ENCODE data around the gene ZBTB1. TPM values are rescaled to one million over a fixed set of nuclear protein-coding genes. Genes with fewer than 3 reads are reported as not detected.

ZBTB1 gene
- total RNA-seq, 1 experiment from 2014 or later: 29.4 TPM

DNA sequence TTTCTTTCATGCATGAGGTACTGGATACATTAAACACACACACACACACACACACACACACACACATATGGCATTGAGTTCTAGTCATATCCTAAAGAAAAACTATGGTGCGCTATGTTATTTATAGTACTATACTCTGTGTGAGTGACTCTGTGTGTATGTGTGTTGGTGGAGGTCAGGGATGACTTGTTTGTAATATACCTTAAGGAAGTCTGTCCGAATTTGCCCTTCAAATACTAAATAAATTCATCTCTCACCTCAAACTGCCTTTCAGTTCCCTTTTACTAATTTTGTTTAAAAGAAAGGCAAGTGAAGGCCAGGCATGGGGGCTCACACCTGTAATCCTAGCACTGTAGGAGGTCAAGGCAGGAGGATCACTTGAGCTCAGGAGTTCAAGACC, 41.4 kb upstream of the ZBTB1 start:
- TF ChIP-seq CTCF (IDR thresholded peaks at IDR 0.05; ENCODE audit: unreplicated experiment): no peak
- CTCF ChIA-PET: interaction anchor here (0.6 kb wide), 1 partner anchor 295 kb away, joined by 3 read pairs; no protein-coding TSS in a partner anchor
- Mint-ChIP-seq H3K4me1 (ENCODE audit: low read depth, unreplicated experiment) (no peaks in the 10 kb centered on the region), H3K36me3 (ENCODE audit: insufficient read depth, unreplicated experiment) (peaks cover 31% of the 10 kb centered on the region), H3K9me3 (ENCODE audit: low read depth, unreplicated experiment) (no peaks in the 10 kb centered on the region), H3K4me3 (ENCODE audit: low read depth, unreplicated experiment) (no peak overlapping the region), H3K27ac (ENCODE audit: unreplicated experiment) (no peak overlapping the region), H3K27me3 (ENCODE audit: unreplicated experiment) (no peaks in the 10 kb centered on the region)
- BruUV-seq (replicated peaks): no TSS peak
- DNase-seq: no peak
- intact Hi-C loops (cut with micrococcal nuclease; ENCODE audit: unreplicated experiment): no loop called here

GRCh38 chr14:64463873-64464272, 40.7 kb upstream of the ZBTB1 start:
- TF ChIP-seq CTCF (IDR thresholded peaks at IDR 0.05; ENCODE audit: unreplicated experiment): no peak
- CTCF ChIA-PET: interaction anchor here (0.6 kb wide), 1 partner anchor 295 kb away, joined by 3 read pairs; no protein-coding TSS in a partner anchor
- no peak overlapping the region for H3K27ac Mint-ChIP-seq (ENCODE audit: unreplicated experiment)
- no peak overlapping the region for H3K4me3 Mint-ChIP-seq (ENCODE audit: low read depth, unreplicated experiment)
- no peak for DNase-seq
- H3K4me1 Mint-ChIP-seq (ENCODE audit: low read depth, unreplicated experiment): no peaks in the 10 kb centered on the region
- peaks cover 31% of the 10 kb centered on the region for H3K36me3 Mint-ChIP-seq (ENCODE audit: insufficient read depth, unreplicated experiment)
- BruUV-seq (replicated peaks): no TSS peak
- no peaks in the 10 kb centered on the region for H3K27me3 Mint-ChIP-seq (ENCODE audit: unreplicated experiment)
- H3K9me3 Mint-ChIP-seq (ENCODE audit: low read depth, unreplicated experiment): no peaks in the 10 kb centered on the region
- intact Hi-C loops (cut with micrococcal nuclease; ENCODE audit: unreplicated experiment): no loop called here

DNA sequence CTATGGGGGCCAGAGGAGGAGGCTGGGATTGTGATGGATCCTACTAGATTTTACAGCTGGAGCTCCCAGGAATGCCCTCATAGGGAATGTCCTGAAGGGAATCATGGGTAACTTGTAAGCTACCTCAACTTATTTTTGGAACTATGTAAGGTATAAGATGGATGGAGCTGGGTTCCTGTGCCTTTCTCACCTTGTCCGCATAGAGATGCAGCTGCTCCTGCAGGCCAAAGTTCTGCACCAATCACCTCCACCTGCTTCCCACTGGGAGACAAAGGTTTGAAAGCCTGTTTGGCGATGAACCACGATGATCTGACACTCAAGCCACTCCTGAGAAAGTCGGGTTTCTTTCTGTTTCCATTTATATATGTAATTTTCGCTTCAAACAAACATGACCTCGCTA, 39.9 kb upstream of the ZBTB1 start:
- no peak for TF ChIP-seq CTCF (IDR thresholded peaks at IDR 0.05; ENCODE audit: unreplicated experiment)
- BruUV-seq (replicated peaks): no TSS peak
- Mint-ChIP-seq H3K36me3 (ENCODE audit: insufficient read depth, unreplicated experiment) (peaks cover 31% of the 10 kb centered on the region), H3K4me1 (ENCODE audit: low read depth, unreplicated experiment) (no peaks in the 10 kb centered on the region), H3K27me3 (ENCODE audit: unreplicated experiment) (no peaks in the 10 kb centered on the region), H3K4me3 (ENCODE audit: low read depth, unreplicated experiment) (peak overlapping the region; percentile 73), H3K27ac (ENCODE audit: unreplicated experiment) (no peak overlapping the region), H3K9me3 (ENCODE audit: low read depth, unreplicated experiment) (no peaks in the 10 kb centered on the region)
- CTCF ChIA-PET: no interaction called here
- intact Hi-C loops (cut with micrococcal nuclease; ENCODE audit: unreplicated experiment): no loop called here
- DNase-seq: no peak

DNA sequence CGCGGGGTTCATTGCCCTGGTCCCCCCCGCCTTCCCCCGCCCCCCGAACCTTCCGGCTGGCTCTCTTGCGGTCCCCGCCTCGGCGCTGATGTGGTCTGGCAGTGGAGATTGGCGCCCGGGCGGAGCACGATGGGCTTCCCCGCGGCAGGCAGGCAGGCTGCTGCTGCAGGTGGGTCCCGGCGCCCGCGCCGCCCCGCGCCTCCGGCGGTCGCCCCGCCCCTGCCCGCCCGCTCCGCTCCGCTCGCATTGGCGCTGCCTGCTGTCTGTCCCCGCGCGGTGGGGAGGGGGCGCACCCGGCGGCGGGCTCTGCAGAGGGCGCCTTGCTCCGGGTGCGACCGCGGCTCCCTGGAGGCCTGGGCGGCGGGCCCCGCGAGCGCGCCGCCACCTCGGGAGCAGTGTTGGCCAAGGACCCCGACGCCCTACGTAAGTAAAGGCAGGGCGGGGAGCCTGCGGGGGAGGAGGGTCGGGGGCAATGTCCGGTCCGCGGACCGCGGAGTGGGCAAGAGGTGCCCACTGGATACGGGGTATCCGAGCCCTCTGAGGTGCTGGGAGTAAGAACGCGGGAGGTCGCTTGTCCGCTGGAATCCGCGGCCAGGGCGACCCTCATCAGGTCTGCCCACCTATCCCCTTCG, 39.3 kb upstream of the ZBTB1 start, which contains the start of gene AKAP5:
Gene AKAP5 (plus strand): TSS at position 309 of the 632 bp plus-strand sequence. CDS start 2,896 bp downstream, outside the sequence.
- TF ChIP-seq CTCF (IDR thresholded peaks at IDR 0.05; ENCODE audit: unreplicated experiment): no peak
- peak; percentile 69 for DNase-seq
- CTCF ChIA-PET: interaction anchor here (1.3 kb wide), 1 partner anchor 35 kb away, joined by 5 read pairs; no protein-coding TSS in a partner anchor
- no TSS peak for BruUV-seq (replicated peaks)
- H3K27me3 Mint-ChIP-seq (ENCODE audit: unreplicated experiment): no peaks in the 10 kb centered on the region
- H3K36me3 Mint-ChIP-seq (ENCODE audit: insufficient read depth, unreplicated experiment): peaks cover 31% of the 10 kb centered on the region
- H3K4me3 Mint-ChIP-seq (ENCODE audit: low read depth, unreplicated experiment): peak within 1 kb of the TSS; percentile 73
- no peaks in the 10 kb centered on the region for H3K9me3 Mint-ChIP-seq (ENCODE audit: low read depth, unreplicated experiment)
- H3K27ac Mint-ChIP-seq (ENCODE audit: unreplicated experiment): peak within 1 kb of the TSS; percentile 16
- intact Hi-C loops (cut with micrococcal nuclease; ENCODE audit: unreplicated experiment): no loop called here
- H3K4me1 Mint-ChIP-seq (ENCODE audit: low read depth, unreplicated experiment): no peaks in the 10 kb centered on the region

All from Calu3 (cell line).